ENCODE data around the gene PDZD2.
"Not testable (repeated sequence)": the region's sequence is repeated elsewhere in the genome, so short reads cannot be mapped to it uniquely, and the experiment has no call there.

PDZD2 gene

DNA sequence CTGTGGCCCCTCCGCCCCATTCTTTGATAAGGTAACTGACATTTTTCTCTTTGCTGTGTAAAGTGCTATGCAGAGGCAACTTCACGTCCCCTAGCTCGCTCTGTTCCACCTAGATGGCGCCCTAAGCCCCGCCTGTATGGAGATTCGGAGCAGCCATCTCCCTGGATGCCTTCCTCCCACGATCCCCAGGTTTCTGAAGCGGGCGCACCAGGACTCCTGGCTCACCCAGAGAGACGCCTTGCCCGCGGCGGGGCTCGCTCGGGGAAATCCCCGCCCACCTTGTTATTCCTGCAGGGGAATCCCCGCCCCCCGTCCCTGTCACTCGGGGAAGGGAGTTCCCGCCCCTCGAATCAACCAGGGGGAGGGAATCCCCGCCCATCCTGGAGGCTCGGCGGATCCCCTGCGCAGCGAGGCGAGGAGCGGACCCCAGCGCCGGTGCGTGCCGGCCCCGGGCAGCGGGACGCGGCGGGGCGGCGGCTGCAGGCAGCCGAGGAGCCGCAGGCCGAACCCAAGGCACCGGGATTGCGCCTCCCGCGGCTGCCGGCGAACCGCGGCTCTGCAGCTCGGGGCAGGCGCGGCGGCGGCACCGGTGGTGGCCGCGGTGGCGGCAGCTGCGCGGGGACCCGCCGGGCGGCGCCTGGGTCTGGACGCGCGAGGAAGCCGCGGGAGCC is at the start of gene PDZD2:
Gene PDZD2, plus strand, starts transcription at position 384 of the 671 bp plus-strand sequence.
- DNase-seq (ENCODE audit: low spot score) = peak; percentile 89

DNA sequence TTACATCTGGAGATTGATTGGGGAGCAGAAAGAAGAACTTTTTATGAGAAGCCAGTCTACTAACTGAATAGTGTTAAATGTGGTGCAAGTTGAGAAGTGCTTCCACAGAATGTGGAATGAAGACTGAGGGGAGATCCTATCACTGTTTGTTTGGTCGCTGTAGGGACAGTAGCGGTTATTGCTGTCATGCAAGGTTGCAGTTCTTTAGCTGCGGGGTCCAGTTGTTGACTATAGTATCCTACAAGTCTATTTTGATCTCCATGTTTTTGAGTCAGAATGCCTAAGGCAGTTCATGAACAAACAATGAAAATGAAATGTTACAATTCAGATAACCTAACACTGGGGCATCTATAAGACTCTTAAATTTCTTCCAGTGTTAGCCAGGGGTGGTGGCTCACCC is 45.3 kb upstream of the PDZD2 start:
- DNase-seq (ENCODE audit: low spot score) = no peak

DNA sequence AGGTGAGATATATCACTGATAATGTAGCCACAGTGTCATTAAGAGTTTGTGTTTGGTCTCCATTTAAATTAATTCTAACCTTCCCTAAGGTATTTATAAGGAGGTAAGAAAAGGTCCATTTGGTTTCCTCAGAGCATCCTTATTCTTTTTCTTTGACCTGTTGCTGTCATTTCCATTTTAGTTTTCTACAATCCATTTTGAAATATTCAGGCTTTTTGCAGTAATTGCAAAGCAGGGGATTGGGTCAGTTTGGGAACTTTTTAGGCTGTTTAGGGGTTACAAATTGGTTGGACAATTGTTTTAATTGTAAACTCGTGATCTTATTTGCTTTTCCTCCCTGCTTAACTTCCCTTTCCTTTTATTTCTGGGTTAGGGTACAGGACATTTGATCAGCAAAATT is 42.6 kb upstream of the PDZD2 start:
- no peak for DNase-seq (ENCODE audit: low spot score)

DNA sequence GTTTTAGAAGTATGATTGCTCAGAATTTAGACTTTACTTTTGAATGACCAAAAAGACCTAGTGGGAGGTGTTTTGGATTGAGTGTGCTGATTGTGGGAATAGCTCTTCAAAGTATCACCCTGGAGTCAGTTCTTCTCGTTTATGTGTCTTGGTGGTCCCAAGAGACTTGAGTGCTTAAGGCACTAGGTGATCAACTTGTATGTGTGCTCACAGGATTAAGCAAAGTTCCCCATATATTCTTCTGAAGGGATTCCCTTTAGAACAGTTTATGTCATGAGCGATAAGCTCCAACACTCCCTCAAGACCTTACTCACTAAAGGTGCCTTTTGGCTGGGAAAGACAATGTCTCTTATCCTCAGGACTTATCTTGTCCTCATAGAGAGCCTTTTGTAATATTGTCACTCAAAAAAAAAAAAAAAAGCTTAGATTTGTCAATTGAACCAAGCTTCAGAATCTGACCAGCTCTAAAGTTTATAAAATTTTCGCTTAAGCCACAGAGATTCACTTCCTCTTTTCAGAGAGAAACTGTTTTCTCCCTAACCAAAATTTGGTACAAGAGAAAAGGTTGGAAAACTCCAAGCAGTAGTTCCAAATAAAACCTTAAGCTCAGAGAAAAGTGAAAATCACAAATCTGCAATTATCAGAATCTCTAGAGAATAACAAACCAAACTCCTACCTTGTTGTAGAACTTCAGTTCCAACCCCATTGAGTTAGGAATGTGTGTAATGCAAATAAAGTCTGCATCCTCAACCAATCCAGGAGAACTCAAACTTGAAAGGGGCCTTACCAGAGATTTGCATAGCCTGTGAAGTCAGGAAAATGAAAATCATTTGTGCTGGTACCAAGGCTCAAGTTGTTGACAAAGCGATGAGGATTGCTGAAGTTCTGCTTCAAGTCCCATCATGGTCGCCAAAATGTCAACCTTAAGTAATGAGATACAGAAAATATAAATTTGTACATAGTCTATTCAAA is 40.0 kb upstream of the PDZD2 start:
- no peak for DNase-seq (ENCODE audit: low spot score)

DNA sequence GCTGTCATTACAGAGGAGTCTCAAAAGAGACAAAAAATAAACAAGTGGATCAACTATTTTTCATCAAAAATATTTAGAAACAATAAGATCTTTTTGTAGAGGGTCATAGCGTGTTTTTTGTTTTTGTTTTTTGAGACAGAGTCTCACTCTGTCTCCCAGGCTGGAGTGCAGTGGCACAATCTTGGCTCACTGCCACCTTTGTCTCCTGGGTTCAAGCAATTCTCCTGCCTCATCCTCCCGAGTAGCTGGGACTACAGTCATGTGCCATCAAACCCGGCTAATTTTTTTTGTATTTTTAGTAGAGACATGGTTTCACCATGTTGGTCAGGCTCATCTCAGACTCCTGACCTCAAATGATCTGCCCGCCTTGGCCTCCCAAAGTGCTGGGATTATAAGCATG is 36.6 kb upstream of the PDZD2 start:
- DNase-seq (ENCODE audit: low spot score) = not testable (repeated sequence)

DNA sequence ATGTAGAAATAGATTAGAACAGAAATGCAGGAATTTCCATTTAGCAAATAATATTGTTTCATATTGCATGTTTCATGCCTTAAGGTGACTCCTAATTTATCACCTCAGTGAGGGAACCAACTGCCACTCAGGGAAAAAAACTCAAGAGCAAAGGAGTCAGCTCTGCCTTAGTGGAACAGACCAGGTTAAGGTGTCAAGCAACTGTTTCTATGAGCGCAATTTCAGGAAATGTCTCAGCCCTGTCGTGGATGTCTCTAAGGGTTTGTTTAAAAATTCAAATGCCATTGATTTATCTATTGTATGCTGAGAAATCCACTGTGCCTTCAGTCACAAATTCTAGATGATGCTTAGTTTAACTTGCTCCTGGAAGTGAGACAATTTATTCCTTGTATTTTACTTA is 34.7 kb upstream of the PDZD2 start:
- DNase-seq (ENCODE audit: low spot score) = no peak

DNA sequence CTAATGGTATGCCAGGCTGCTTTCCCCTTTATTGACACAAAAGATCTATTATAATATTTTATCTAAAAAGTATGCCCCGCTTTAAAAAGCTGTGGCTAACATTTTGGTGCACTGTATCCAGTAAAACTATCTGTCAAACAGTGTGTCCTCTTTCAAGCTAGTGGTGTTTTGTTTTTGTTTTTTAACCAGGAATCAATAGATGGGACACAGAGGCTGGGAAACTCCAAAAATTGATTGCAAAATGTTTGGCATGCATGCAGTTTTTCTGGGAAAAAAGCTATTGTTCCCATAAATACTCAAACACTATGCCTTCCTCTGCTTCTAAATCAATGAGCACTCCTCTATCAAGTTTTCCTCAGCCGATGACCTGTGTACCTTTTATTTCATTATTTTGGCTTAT is 34.3 kb upstream of the PDZD2 start:
- DNase-seq (ENCODE audit: low spot score) = no peak

DNA sequence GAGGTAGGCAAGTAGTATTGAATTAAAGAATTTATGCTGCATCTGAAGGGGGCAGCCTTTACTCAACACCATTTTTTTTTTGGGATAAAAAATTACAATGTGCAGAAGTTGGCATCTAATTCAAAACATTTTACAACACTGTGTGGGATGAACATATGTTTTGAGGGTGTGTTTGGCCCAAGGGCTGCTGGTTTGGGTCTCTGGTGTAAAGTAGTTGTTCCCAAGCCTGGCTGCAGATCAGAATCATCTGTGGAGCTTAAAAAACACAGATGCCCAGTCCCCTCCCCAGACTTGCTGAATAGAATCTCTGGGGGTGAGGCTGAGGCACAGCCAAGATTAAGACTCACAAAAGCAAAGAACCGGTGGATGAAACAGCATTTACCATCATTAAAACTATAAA is 33.0 kb upstream of the PDZD2 start:
- DNase-seq (ENCODE audit: low spot score) = no peak

DNA sequence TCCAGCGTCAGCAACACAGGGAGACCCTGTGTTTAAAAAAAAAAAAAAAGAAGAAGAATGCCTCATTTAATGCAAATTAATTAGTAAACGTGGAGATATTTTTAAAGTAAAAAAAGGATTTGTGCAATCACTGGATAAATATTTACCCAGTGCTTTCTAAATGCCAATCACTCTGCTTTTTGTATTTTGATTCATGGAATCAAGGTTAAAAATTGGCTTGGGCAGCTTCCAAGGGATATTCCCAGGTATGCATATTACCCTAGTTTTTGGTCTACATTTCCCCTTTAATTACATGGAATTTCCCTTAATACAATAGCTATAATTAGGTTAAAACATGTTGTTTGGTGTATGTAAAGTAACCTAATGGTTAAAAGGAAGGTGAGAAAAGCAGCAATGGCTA is 31.4 kb upstream of the PDZD2 start:
- no peak for DNase-seq (ENCODE audit: low spot score)

DNA sequence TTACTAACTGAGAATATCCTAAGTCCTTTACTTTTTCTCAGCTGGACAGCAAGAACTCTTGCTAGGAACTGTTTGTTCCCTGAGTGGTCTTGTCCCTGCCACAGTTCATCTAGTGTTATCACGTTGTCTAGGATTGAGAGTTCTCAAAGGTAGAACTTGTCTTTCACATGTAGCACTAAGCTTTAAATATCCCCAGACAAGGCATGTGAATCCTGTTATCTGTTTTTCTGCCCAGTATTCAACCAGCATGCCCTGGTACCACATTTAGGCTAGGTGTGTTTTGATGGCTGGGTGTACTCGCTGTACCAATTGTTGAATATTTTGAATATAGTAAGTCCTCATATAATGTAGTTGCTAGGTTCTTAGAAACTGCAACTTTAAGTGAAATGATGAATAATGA is 27.9 kb upstream of the PDZD2 start:
- no peak for DNase-seq (ENCODE audit: low spot score)

DNA sequence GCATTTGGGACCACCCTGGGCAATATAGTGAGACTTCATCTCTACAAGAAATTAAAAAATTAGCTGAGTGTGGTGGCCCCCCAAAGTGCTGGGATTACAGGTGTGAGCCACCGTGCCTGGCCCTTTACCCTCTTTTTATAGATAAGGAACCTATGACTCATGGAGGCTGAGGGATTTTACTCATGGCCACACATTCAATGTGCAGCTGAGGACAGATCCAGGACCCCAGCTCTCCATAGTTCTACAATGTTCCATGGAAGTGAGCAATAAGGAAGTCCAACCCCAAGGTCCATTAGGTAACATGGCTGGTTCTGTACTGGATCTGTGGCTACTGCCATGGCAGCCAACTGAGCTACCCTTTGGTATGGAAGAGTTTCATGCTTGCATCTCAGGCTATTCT is 25.3 kb upstream of the PDZD2 start:
- DNase-seq (ENCODE audit: low spot score) = no peak

DNA sequence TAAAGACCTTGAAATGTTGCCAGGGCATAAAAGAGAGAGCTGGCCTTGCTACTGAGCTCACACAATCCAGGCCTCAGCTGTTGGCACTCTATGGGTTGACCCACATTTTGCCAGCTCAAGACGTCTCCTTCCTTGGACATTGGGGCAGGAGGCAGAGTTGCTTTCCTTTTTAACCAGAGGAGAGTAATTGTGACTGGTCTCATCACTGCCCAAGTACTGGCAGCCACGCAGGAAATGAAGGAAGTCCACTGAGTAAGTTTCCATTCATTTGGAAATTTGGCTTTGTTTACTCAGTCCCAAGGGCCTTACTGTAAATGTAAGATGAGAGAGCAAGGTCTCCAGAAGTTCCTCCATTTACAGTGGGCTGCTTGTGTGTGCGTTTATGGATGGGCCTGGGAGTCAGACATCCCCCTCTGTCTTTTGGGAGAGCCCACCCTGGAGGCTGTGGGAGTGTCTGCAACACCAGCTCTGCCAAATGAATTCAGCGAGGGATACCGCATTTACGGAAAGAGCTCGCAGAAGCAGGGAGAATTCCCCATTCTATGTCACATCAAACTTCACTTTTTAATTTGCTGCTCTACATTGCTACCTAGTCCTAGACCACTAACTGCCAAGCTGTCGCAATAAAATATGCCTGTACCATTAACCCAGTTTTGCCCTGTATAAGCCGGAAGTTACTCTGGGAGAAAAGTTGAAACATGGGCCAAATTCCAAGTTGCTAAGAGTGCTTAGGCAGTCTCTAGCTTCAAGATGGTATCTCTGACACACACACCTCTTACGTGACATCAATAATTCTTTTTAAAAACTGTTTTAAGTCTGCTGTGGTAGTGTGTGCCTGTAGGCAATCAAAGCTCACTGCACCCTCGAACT is 24.5 kb upstream of the PDZD2 start:
- DNase-seq (ENCODE audit: low spot score) = no peak

DNA sequence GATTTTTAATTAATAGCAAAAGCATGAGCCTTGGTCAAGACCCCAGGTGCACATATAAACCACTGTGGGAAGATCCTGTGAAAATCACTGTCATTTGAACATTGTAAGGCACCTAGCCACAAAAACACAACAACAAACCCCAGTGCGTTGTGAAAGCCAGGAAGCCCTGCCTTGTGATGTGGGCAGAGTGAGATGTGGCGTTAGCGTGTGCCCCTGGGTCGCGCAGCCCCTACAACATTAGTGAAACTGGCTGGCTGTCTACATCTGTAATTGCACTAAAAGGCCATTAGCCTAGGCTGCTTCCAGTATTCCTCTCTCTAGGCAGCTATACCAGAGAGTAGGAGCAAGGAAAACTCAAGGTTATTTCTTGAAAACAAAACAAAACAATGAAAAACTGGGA is 21.1 kb upstream of the PDZD2 start:
- no peak for DNase-seq (ENCODE audit: low spot score)

DNA sequence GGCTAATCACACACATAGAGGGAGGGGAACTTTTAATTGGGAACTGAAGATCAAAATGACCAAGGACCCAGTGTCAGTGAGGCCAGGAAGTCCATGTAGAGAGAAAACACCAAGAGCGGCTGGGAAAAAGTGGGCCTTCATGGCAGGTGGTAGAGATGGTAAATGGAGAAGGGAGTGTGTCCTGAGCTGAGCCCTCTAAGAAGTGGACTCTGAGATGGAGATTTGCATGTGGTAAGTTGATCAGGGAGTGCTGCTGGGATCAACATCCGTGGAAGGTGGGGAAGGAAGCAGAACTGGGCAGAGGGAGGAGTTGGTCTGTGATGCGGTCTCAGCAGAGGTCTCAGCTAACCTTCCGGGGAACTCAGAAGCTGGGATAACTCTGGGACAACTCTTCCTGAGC is 18.9 kb upstream of the PDZD2 start:
- no peak for DNase-seq (ENCODE audit: low spot score)

DNA sequence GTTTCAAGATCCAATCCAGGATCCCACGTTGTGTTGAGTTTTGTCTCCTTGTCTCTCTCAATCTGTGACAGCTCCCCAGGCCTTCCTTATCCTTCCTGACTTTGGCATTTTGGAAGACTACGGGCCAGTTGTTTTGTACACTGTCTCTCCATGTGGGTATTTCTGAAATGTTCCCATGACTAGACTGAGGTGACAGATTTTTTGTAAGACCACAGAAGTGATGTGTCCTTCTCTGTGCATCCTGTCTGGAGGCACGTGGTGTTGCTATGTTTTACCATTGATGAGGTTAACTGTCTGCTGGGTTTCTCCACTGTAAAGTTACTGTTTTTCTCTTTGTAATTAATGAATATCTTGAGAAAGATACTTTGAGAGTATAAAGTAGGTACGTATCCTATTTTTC is 15.7 kb upstream of the PDZD2 start:
- no peak for DNase-seq (ENCODE audit: low spot score)

DNA sequence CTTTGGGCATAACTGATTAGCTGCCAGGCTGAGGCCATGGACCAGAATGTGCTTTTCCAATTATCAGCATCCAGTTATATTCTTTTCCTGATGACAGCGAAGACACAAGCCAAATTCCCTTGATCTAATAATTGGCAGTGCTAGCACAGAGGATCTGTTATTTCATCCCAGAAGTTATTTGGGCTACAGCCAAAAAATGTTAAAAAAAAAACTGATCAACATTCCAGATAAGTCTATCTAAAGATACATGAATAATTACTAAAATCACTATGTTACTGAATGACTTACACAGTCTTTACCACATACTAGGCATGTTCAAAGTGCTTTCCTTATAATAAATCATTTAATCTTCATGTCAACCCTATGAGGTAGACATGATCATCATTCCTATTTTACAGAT is 13.5 kb upstream of the PDZD2 start:
- no peak for DNase-seq (ENCODE audit: low spot score)

DNA sequence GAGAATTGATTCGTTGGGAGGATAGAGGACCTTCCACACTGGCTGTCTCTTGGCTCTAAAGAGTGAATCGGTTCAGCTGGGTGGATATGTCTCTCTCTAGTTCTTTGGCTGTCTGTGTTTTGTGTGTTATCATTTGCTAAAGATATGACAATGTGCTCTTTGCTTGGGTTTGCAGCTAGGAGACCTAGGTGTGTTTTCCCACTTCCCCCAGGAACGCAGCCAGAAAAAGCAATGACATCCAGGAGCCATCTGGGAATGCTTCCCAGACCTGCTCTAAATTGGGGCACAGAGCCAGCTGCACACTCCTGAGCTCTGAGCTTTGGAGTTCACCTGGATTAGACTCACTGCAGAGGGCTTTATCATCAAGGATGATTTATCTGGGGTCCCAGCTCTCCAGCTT is 12.8 kb upstream of the PDZD2 start:
- no peak for DNase-seq (ENCODE audit: low spot score)

DNA sequence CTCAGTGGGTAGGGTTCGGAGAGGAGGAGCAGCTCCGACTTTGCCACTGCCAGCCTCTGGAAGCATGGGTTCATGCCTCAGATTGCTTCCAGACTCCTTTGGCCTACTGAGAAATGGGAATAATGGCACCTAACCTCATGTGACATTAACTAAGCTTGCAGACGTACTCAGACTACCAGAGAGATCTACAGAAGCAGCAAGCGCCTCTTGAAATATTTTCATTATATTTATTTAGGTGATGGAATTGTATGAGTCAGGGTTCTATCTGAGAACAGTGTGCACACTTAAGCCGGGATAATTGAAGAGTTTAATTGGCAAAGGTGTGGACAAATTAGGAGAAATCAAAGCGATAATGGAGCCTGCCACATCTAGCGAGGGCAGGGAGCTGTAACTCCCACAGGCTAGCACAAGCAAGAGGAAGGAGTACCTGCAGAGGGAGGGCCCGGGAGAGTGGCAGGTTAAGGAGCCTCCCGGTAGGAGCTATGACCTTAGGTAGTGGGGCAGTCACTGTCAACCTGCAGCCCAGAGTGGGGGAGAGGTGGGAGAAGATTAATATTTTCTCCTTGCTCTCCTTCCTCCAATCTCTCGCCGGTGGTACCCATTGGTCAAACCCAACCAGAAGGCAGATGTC is 12.2 kb upstream of the PDZD2 start:
- no peak for DNase-seq (ENCODE audit: low spot score)

DNA sequence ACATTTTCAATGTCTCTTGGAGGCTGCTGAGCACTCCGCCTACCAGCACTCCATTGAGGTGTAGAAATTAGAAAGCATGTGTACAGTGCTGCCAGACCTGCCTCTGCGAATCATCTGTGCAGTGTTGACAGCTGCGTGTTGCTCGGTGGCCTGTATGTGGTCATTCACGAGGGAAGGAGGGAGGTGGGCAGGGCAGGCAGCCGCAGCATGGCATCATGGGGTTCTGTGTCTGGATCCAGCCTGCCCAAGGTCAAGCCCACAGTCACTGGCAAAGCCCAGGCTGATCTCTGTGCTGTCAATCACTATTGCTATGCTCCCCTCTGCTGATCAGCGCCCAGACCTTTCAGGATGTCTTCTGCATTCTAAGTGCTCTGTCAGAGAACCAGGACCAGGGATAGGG is 8.0 kb upstream of the PDZD2 start:
- no peak for DNase-seq (ENCODE audit: low spot score)

DNA sequence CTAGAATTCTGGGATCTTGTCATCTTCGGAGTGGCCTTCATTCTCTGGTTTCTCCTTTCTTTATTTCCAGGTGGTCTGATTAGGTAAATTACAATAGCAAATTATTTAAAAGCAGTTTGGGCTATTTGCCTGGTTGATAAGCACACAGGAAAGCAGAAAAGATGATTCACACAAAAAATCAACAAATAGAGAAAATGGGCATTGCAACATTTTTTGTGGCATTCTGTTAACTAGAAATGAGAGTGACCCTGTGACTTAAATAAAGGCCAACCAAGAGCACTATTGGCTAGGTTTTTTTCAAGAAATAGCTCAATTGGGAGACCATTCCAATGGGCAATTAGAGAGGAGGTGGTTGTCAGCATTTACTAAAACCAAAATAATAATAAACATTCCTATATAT is 6.5 kb upstream of the PDZD2 start:
- DNase-seq (ENCODE audit: low spot score) = no peak

DNA sequence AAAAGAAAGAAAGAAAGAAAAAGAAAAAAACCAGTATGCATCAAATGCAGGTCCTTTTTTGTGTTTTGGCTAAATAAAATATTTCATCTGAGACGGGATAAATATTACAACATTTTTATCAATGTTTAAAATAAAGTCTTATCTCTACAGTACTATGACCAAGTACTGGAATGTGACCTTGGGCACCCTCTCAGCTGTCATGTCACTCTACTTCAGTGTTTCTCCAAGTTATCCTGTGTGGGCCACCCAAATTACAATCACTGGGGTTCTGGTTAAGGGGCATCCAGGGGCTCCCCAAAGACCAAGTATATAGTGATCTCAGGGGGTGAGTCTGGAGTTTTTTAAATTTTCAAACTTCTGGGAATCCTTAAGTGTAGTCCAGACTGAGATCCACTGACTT is 3.5 kb upstream of the PDZD2 start:
- DNase-seq (ENCODE audit: low spot score) = no peak

DNA sequence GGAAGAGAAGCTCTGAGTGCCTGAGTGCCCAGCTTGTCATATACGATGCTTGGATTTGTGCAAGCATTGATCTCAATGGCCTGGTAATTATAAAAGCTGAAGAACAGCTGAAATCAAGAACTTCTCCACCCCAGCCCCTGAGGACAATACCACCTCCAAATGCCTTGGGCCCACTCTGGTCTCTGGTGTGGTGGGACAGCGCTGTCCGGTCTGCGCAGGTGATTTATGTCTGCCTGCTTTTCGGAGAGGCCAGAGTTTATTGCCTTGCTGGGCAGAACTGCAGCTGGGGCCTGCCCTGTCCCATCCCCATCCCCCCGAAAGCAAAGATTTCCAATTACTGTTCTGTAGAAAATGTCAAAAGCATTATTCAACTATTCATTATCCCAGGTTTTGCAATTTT is 1.1 kb upstream of the PDZD2 start:
- no peak for DNase-seq (ENCODE audit: low spot score)
